Measurements from ENCODE around the gene GBGT1. TPM values are rescaled to one million over a fixed set of nuclear protein-coding genes. Genes with fewer than 3 reads are reported as not detected.
"Not testable (repeated sequence)": the region's sequence is repeated elsewhere in the genome, so short reads cannot be mapped to it uniquely, and the experiment has no call there.

The GBGT1 gene
- total RNA-seq, 1 donor from 2014 or later, result 26.5 TPM

GRCh38 chr9:133195029-133195428 lies 31.3 kb upstream of the GBGT1 start:
- no peak for DNase-seq (ENCODE audit: low spot score)

- no peak for DNase-seq (ENCODE audit: low spot score)
These were observed 30.9 kb upstream of the GBGT1 start for GRCh38 chr9:133194597-133194996.

GRCh38 chr9:133191989-133192388 lies 28.3 kb upstream of the GBGT1 start:
- DNase-seq (ENCODE audit: low spot score), result no peak

DNA sequence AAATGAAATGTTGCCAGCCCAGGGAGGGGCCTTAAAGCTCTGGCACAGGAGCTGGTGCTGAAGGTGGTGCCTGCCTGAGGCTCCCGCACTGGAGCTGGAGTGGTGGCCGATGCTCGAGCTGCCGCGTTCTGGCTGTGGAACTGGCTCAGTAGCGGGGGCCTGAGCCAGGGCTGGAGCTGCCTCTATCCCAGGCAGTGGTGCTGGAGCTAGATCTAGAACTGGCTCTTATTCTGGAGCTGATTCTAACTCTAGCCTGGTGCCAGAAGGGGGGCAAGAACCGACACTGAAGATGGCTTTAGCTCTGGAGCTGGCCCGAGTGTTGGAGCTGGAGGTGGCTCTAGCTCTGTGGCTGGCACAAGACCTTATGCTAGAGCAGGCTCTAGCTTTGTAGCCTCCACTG lies 26.1 kb upstream of the GBGT1 start:
- no peak for DNase-seq (ENCODE audit: low spot score)

DNA sequence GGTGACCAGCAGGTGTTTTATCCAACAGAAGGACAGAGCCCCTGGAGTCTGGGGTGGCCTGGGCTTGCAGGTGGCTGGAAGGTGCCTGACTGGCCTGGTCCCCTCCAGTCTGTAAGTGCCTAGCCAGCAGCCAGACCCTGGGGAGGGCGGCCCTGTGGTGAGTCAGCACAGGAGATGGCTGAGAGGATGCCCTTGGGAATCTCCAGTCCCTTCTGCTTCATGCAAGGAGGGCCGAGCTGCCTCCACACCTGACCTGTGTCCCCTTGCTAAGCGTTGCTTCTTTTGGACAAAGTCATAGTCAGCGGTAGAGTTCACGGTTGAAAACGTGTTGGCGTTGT lies 25.1 kb upstream of the GBGT1 start:
- DNase-seq (ENCODE audit: low spot score), result no peak

GRCh38 chr9:133188006-133188842 lies 24.5 kb upstream of the GBGT1 start:
- DNase-seq (ENCODE audit: low spot score), result no peak

- no peak for DNase-seq (ENCODE audit: low spot score)
These were observed 23.9 kb upstream of the GBGT1 start for GRCh38 chr9:133187561-133188005.

GRCh38 chr9:133186736-133187135 lies 23.0 kb upstream of the GBGT1 start:
- DNase-seq (ENCODE audit: low spot score), result no peak

- DNase-seq (ENCODE audit: low spot score), result peak; percentile 45
These were observed 21.3 kb upstream of the GBGT1 start for GRCh38 chr9:133184971-133185370.

- no peak for DNase-seq (ENCODE audit: low spot score)
These were observed 18.4 kb upstream of the GBGT1 start for GRCh38 chr9:133182151-133182550.

- DNase-seq (ENCODE audit: low spot score), result no peak
These were observed 17.8 kb upstream of the GBGT1 start for GRCh38 chr9:133181561-133181960.

DNA sequence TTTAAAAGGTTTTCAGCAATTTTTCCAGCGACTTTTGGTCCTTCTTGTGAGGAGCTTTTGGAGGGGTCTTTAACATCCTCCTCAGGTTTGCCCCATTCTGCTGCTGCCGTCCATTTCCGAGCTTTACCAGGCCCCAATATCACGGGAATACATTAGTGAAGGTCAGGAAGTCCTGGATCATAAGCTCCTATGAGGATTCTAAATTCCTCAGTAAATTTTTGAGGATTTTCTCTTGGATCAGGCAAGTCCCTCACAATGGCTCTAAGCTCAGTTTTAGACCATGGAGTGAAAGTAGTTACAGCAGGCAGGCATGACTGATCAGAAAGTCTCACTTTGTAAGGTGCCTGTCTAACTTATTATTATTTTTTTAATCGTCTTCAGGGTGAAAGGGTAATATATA lies 17.2 kb upstream of the GBGT1 start:
- DNase-seq (ENCODE audit: low spot score), result no peak

DNA sequence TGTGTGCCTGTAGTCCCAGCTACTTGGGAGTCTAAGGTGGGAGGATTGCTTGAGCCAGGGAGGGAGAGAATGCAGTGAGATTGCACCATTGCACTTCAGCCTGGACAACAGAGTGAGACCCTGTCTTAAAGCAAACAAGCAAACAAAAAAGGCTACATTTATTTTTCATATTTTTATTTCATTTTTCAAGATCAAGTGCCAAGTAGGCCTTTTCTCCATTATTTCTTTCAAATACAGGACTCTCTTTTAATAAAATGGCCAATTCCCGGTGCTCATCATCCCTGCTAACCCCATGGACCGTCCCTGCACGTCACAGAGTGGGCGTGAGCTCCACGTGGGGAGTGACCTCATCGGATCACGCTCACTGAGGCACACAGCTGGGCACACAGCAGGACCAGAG lies 9.3 kb upstream of the GBGT1 start:
- no peak for DNase-seq (ENCODE audit: low spot score)

GRCh38 chr9:133171161-133171961 lies 7.6 kb upstream of the GBGT1 start:
- no peak for DNase-seq (ENCODE audit: low spot score)

DNA sequence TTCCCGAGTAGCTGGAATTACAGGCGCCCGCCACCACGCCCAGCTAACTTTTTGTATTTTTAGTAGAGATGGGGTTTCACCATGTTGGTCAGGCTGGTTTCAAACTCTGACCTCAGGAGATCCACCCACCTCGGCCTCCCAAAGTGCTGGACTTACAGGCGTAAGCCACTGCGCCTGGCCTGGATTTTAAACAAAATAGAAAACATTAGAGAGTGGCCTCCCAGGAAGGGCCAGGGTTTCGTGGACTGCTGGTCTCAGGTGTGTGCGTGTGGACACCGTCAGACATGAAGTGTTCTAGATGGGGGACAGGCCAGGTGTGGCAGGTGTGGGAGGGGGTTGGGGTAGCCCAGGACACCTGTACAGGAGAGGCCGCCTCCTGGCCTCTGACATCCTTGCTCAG lies 7.0 kb upstream of the GBGT1 start:
- no peak for DNase-seq (ENCODE audit: low spot score)

DNA sequence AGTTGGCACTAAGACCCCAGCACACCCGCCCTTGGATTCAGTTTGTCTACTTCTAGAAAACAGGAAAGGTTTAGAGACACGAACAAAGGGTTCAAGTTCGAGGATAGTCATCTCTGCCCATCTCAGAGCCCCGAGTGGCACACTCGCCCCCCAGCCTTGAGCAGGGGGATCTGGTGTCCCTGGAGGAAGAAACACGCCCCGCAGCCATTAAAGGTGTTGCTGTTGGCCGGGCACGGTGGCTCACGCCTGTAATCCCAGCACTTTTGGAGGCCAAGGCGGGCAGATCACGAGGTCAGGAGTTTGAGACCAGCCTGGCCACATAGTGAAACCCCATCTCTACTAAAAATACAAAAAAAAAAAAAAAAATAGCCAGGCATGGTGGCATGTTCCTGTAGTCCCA lies 6.0 kb upstream of the GBGT1 start:
- not testable (repeated sequence) for DNase-seq (ENCODE audit: low spot score)

- no peak for DNase-seq (ENCODE audit: low spot score)
These were observed 5.4 kb upstream of the GBGT1 start for GRCh38 chr9:133169102-133169501.

DNA sequence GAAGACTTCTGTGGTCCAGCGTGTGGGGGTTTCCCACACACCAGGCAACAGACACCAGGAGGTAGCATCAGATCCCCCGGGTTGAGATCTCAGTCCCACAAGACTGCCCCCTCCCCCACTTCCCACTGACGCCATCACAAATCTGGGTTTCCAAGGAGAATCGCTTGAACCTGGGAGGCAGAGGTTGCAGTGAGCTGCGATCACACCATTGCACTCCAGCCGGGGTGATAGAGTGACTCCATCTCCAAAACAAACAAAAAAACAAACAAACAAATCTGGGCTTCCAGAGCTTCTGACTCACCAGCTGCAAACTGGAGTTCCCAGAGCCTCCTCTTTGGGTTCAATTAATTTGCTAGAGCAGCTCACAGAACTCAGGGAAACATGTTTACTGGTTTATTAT lies 4.7 kb upstream of the GBGT1 start:
- no peak for DNase-seq (ENCODE audit: low spot score)

DNA sequence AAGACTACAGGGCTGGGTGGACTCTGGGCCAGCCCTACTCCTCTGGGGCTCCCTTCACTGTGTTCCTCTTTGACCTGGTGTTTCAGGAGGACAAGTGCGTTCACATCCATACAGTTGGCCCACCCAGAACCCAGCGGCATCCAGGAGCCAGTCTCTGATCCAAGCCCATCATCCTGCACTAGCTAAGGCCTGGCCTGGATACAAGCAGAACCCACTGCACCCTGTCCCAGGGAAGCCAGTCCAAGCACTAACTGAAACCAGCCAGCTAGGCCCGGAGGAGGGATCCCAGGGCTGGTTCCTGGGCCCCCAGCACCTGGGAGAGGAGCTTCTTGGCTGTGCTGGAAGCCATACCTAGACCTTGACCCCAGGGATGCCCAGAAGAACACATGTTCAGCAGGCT lies 4.1 kb upstream of the GBGT1 start:
- no peak for DNase-seq (ENCODE audit: low spot score)

GRCh38 chr9:133167096-133167730 lies 3.5 kb upstream of the GBGT1 start:
- DNase-seq (ENCODE audit: low spot score), result no peak

DNA sequence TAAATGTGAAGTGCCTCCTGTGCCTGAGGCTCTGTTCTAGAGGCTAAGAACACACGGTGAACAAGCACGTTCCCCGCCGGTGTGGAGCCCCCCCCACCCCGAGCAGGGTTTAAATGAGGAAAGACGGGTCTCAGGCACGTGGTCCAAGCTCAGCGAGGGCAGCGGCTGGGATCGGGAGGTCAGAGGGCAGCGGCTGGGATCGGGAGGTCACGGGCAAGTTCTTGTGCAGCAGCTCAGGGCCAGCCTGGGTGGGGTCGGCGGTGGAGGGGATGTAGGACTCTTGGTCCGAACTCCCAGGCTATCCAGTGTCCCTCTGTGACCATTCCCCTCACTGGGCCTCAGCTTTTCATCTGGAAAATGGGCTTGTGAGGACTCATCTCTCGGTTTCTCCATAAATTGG lies 2.7 kb upstream of the GBGT1 start:
- DNase-seq (ENCODE audit: low spot score), result no peak

GRCh38 chr9:133165452-133165730 lies 1.7 kb upstream of the GBGT1 start:
- no peak for DNase-seq (ENCODE audit: low spot score)

DNA sequence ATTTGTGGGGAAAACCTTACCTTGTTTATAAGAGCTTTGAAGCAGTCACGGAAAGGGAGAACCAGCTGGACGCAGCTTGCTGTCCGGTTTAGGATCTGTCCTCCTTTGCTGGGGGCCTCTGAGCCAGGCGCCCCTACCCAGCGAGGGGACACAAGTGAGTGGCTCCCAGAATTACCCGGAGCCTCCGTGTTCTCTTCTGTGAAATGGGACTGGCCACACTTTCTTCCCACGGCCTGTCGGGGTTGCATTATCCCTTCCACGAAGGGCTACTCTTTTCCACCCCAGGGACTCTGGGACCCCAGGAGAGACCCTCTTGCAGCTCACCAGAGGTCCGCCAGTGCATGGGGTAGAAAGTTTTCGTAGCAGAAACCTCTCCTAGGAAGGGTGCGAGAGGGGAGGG lies 477 bp upstream of the GBGT1 start:
- DNase-seq (ENCODE audit: low spot score), result no peak
